ENCODE results near the gene CALN1. TPM values are rescaled to one million over a fixed set of nuclear protein-coding genes. Genes with fewer than 3 reads are reported as not detected.

Gene CALN1
- total RNA-seq, 1 donor from 2014 or later = not detected

GRCh38 chr7:72437610-72438009 is 25.5 kb upstream of the CALN1 start:
- Mint-ChIP-seq H3K27ac (ENCODE audit: unreplicated experiment) (no peak overlapping the region), H3K36me3 (ENCODE audit: unreplicated experiment) (no peaks in the 10 kb centered on the region), H3K4me1 (ENCODE audit: unreplicated experiment) (no peaks in the 10 kb centered on the region), H3K4me3 (ENCODE audit: unreplicated experiment) (no peak overlapping the region), H3K9me3 (ENCODE audit: unreplicated experiment) (peaks cover 10% of the 10 kb centered on the region), H3K27me3 (ENCODE audit: unreplicated experiment) (no peaks in the 10 kb centered on the region)
- DNase-seq (ENCODE audit: extremely low spot score, unreplicated experiment) = no peak
- no peak for TF ChIP-seq CTCF (IDR thresholded peaks at IDR 0.05)

GRCh38 chr7:72437061-72437585 is 25.0 kb upstream of the CALN1 start:
- Mint-ChIP-seq H3K27me3 (ENCODE audit: unreplicated experiment) (no peaks in the 10 kb centered on the region), H3K36me3 (ENCODE audit: unreplicated experiment) (no peaks in the 10 kb centered on the region), H3K9me3 (ENCODE audit: unreplicated experiment) (peaks cover 9% of the 10 kb centered on the region), H3K4me3 (ENCODE audit: unreplicated experiment) (no peak overlapping the region), H3K4me1 (ENCODE audit: unreplicated experiment) (no peaks in the 10 kb centered on the region), H3K27ac (ENCODE audit: unreplicated experiment) (no peak overlapping the region)
- no peak for DNase-seq (ENCODE audit: extremely low spot score, unreplicated experiment)
- no peak for TF ChIP-seq CTCF (IDR thresholded peaks at IDR 0.05)

- Mint-ChIP-seq H3K4me1 (ENCODE audit: unreplicated experiment) (no peaks in the 10 kb centered on the region), H3K27me3 (ENCODE audit: unreplicated experiment) (no peaks in the 10 kb centered on the region), H3K27ac (ENCODE audit: unreplicated experiment) (no peak overlapping the region), H3K9me3 (ENCODE audit: unreplicated experiment) (peaks cover 4% of the 10 kb centered on the region), H3K4me3 (ENCODE audit: unreplicated experiment) (no peak overlapping the region), H3K36me3 (ENCODE audit: unreplicated experiment) (no peaks in the 10 kb centered on the region)
- no peak for TF ChIP-seq CTCF (IDR thresholded peaks at IDR 0.05)
- no peak for DNase-seq (ENCODE audit: extremely low spot score, unreplicated experiment)
Measured at GRCh38 chr7:72435925-72436480, 23.9 kb upstream of the CALN1 start.

- Mint-ChIP-seq H3K4me1 (ENCODE audit: unreplicated experiment) (no peaks in the 10 kb centered on the region), H3K27me3 (ENCODE audit: unreplicated experiment) (no peaks in the 10 kb centered on the region), H3K9me3 (ENCODE audit: unreplicated experiment) (peaks cover 4% of the 10 kb centered on the region), H3K27ac (ENCODE audit: unreplicated experiment) (no peak overlapping the region), H3K4me3 (ENCODE audit: unreplicated experiment) (no peak overlapping the region), H3K36me3 (ENCODE audit: unreplicated experiment) (no peaks in the 10 kb centered on the region)
- DNase-seq (ENCODE audit: extremely low spot score, unreplicated experiment) = no peak
- no peak for TF ChIP-seq CTCF (IDR thresholded peaks at IDR 0.05)
Measured at GRCh38 chr7:72435366-72435765, 23.2 kb upstream of the CALN1 start.

GRCh38 chr7:72430531-72430930 is 18.4 kb upstream of the CALN1 start:
- DNase-seq (ENCODE audit: extremely low spot score, unreplicated experiment) = no peak
- H3K9me3 Mint-ChIP-seq (ENCODE audit: unreplicated experiment) = no peaks in the 10 kb centered on the region
- H3K36me3 Mint-ChIP-seq (ENCODE audit: unreplicated experiment) = no peaks in the 10 kb centered on the region
- H3K4me1 Mint-ChIP-seq (ENCODE audit: unreplicated experiment) = no peaks in the 10 kb centered on the region
- no peak overlapping the region for H3K27ac Mint-ChIP-seq (ENCODE audit: unreplicated experiment)
- H3K27me3 Mint-ChIP-seq (ENCODE audit: unreplicated experiment) = no peaks in the 10 kb centered on the region
- TF ChIP-seq CTCF (IDR thresholded peaks at IDR 0.05) = no peak
- H3K4me3 Mint-ChIP-seq (ENCODE audit: unreplicated experiment) = no peak overlapping the region

All from osteocyte (in vitro differentiated cells).